Activated naive CD4-positive, alpha-beta T cell treated with anti-CD3 and anti-CD28 coated beads for 36 hours (primary cell): Measurements from ENCODE around the gene CA5A. TPM values are rescaled to one million over a fixed set of nuclear protein-coding genes. Genes with fewer than 3 reads are reported as not detected.

Experiments
- CTCF ChIA-PET: fragments of 350-600 bp; sonication (Branson Sonifier 250); formaldehyde crosslinking; loops from one replicate; lab custom pipeline; 2021; ENCODE audit warnings: antibody characterized with exemption; lab: Charles Lee
- DNase-seq: peaks from one replicate; pipeline ENCODE4 v3.0.0-alpha.2; 2020
- H3K27ac Mint-ChIP-seq: one replicate; pipeline ENCODE4 v1.8.0; 2021; ENCODE audit warnings: mild to moderate bottlenecking, mixed read lengths
- H3K27me3 Mint-ChIP-seq: one replicate; pipeline ENCODE4 v1.8.0; 2021; ENCODE audit warnings: low read depth, mixed read lengths
- H3K36me3 Mint-ChIP-seq: one replicate; pipeline ENCODE4 v1.8.0; 2021; ENCODE audit warnings: low read depth, mixed read lengths
- H3K4me1 Mint-ChIP-seq: one replicate; pipeline ENCODE4 v1.8.0; 2021; ENCODE audit warnings: low read depth, mixed read lengths
- H3K4me3 Mint-ChIP-seq: one replicate; pipeline ENCODE4 v1.8.0; 2021; ENCODE audit warnings: mild to moderate bottlenecking, moderate library complexity, mixed read lengths
- H3K9me3 Mint-ChIP-seq: one replicate; pipeline ENCODE4 v1.8.0; 2021; ENCODE audit warnings: mixed read lengths
- intact Hi-C: fragments of 100-400 bp; cut with micrococcal nuclease; formaldehyde crosslinking; loops from one replicate; pipeline ENCODE4 v1.15.1; 2023
- total RNA-seq, 2 experiments: library from RNA; stranded (reverse); gene quantifications; one replicate each; pipeline ENCODE4 v1.2.3, GENCODE V29; 2021

Gene CA5A
- total RNA-seq, 2 experiments from 2014 or later = not detected

GRCh38 chr16:87854053-87854906 is 82.0 kb downstream of the CA5A start:
- peak overlapping the region; percentile 60 for H3K4me3 Mint-ChIP-seq
- peaks cover 75% of the 10 kb centered on the region for H3K4me1 Mint-ChIP-seq
- no peaks in the 10 kb centered on the region for H3K27me3 Mint-ChIP-seq
- H3K27ac Mint-ChIP-seq = peak overlapping the region; percentile 90
- H3K36me3 Mint-ChIP-seq = peaks cover 72% of the 10 kb centered on the region
- H3K9me3 Mint-ChIP-seq = no peaks in the 10 kb centered on the region
- CTCF ChIA-PET = interaction anchor here (1.0 to 2.7 kb wide), 3 partner anchors 17 to 76 kb away, joined by 3 to 12 read pairs (median 3); no protein-coding TSS in a partner anchor
- intact Hi-C loops = no loop called here
- DNase-seq = no peak

- CTCF ChIA-PET = interaction anchor here (0.8 to 5.9 kb wide), 5 partner anchors 11 to 75 kb away, joined by 3 to 55 read pairs (median 7); partner anchors contain the start of gene SLC7A5
- H3K4me1 Mint-ChIP-seq = peaks cover 73% of the 10 kb centered on the region
- H3K36me3 Mint-ChIP-seq = peaks cover 74% of the 10 kb centered on the region
- intact Hi-C loops = loop anchor here (1.0 kb wide), 1 partner anchor 74 kb away; no protein-coding TSS in a partner anchor
- DNase-seq = peak; percentile 97
- peak overlapping the region; percentile 90 for H3K27ac Mint-ChIP-seq
- H3K27me3 Mint-ChIP-seq = no peaks in the 10 kb centered on the region
- peak overlapping the region; percentile 61 for H3K4me3 Mint-ChIP-seq
- H3K9me3 Mint-ChIP-seq = no peaks in the 10 kb centered on the region
Measured at GRCh38 chr16:87853411-87854052, 82.8 kb downstream of the CA5A start.

GRCh38 chr16:87851601-87852000 is 84.7 kb downstream of the CA5A start:
- Mint-ChIP-seq H3K4me3 (no peak overlapping the region), H3K9me3 (no peaks in the 10 kb centered on the region), H3K27me3 (no peaks in the 10 kb centered on the region), H3K4me1 (peaks cover 55% of the 10 kb centered on the region), H3K27ac (peak overlapping the region; percentile 90), H3K36me3 (peaks cover 73% of the 10 kb centered on the region)
- DNase-seq = no peak
- intact Hi-C loops = no loop called here
- CTCF ChIA-PET = interaction anchor here (0.8 to 5.9 kb wide), 6 partner anchors 13 to 343 kb away, joined by 3 to 55 read pairs (median 10); partner anchors contain the start of gene SLC7A5

GRCh38 chr16:87851141-87851587 is 85.2 kb downstream of the CA5A start:
- Mint-ChIP-seq H3K36me3 (peaks cover 73% of the 10 kb centered on the region), H3K27me3 (no peaks in the 10 kb centered on the region), H3K4me1 (peaks cover 53% of the 10 kb centered on the region), H3K9me3 (no peaks in the 10 kb centered on the region), H3K4me3 (no peak overlapping the region), H3K27ac (peak overlapping the region; percentile 61)
- no peak for DNase-seq
- CTCF ChIA-PET = interaction anchor here (0.8 to 5.9 kb wide), 6 partner anchors 14 to 343 kb away, joined by 3 to 55 read pairs (median 14); no protein-coding TSS in a partner anchor
- intact Hi-C loops = no loop called here

- no peaks in the 10 kb centered on the region for H3K9me3 Mint-ChIP-seq
- H3K36me3 Mint-ChIP-seq = peaks cover 66% of the 10 kb centered on the region
- DNase-seq = peak; percentile 80
- peaks cover 49% of the 10 kb centered on the region for H3K4me1 Mint-ChIP-seq
- intact Hi-C loops = loop anchor here (1.0 kb wide), 2 partner anchors 21 to 59 kb away; no protein-coding TSS in a partner anchor
- peak overlapping the region; percentile 61 for H3K27ac Mint-ChIP-seq
- no peaks in the 10 kb centered on the region for H3K27me3 Mint-ChIP-seq
- H3K4me3 Mint-ChIP-seq = no peak overlapping the region
- CTCF ChIA-PET = interaction anchor here (0.6 to 5.9 kb wide), 23 partner anchors 9 to 454 kb away, joined by 3 to 55 read pairs (median 5); partner anchors contain the start of gene SLC7A5
Measured at GRCh38 chr16:87850009-87851006, 86.0 kb downstream of the CA5A start.

GRCh38 chr16:87849419-87850008 is 86.8 kb downstream of the CA5A start:
- peaks cover 68% of the 10 kb centered on the region for H3K36me3 Mint-ChIP-seq

GRCh38 chr16:87848676-87849345 is 87.5 kb downstream of the CA5A start:
- Mint-ChIP-seq H3K36me3 (peaks cover 70% of the 10 kb centered on the region), H3K4me3 (no peak overlapping the region), H3K9me3 (no peaks in the 10 kb centered on the region), H3K27ac (peak overlapping the region; percentile 50), H3K27me3 (no peaks in the 10 kb centered on the region), H3K4me1 (peaks cover 44% of the 10 kb centered on the region)
- DNase-seq = no peak
- intact Hi-C loops = no loop called here
- CTCF ChIA-PET = interaction anchor here (0.9 to 5.9 kb wide), 16 partner anchors 10 to 80 kb away, joined by 3 to 55 read pairs (median 8); partner anchors contain the start of gene SLC7A5

More at GRCh38 chr16:87849419-87850008, 86.8 kb downstream of the CA5A start:
- Mint-ChIP-seq H3K27ac (peak overlapping the region; percentile 21), H3K4me1 (peaks cover 48% of the 10 kb centered on the region), H3K9me3 (no peaks in the 10 kb centered on the region), H3K27me3 (no peaks in the 10 kb centered on the region), H3K4me3 (no peak overlapping the region)
- CTCF ChIA-PET = interaction anchor here (0.6 to 5.9 kb wide), 25 partner anchors 10 to 453 kb away, joined by 3 to 55 read pairs (median 5); partner anchors contain the start of gene SLC7A5
- no peak for DNase-seq
- intact Hi-C loops = loop anchor here (1.0 kb wide), 2 partner anchors 22 to 60 kb away; no protein-coding TSS in a partner anchor

- H3K4me3 Mint-ChIP-seq = no peak overlapping the region
- H3K27me3 Mint-ChIP-seq = no peaks in the 10 kb centered on the region
- intact Hi-C loops = no loop called here
- H3K4me1 Mint-ChIP-seq = peaks cover 39% of the 10 kb centered on the region
- H3K36me3 Mint-ChIP-seq = peaks cover 68% of the 10 kb centered on the region
- H3K9me3 Mint-ChIP-seq = no peaks in the 10 kb centered on the region
- H3K27ac Mint-ChIP-seq = peak overlapping the region; percentile 50
- CTCF ChIA-PET = interaction anchor here (0.6 to 5.9 kb wide), 5 partner anchors 10 to 41 kb away, joined by 3 to 55 read pairs (median 24); partner anchors contain the start of gene SLC7A5
- DNase-seq = no peak
Measured at GRCh38 chr16:87847785-87848675, 88.3 kb downstream of the CA5A start.

GRCh38 chr16:87847467-87847784 is 88.9 kb downstream of the CA5A start:
- Mint-ChIP-seq H3K27me3 (no peaks in the 10 kb centered on the region), H3K9me3 (no peaks in the 10 kb centered on the region), H3K36me3 (peaks cover 69% of the 10 kb centered on the region), H3K27ac (no peak overlapping the region), H3K4me1 (peaks cover 37% of the 10 kb centered on the region), H3K4me3 (no peak overlapping the region)
- intact Hi-C loops = no loop called here
- CTCF ChIA-PET = interaction anchor here (0.6 to 2.8 kb wide), 2 partner anchors 24 to 42 kb away, joined by 3 to 9 read pairs; no protein-coding TSS in a partner anchor
- no peak for DNase-seq
